GM12801 (cell line): ENCODE measurements around the gene CDKN2B.

ENCODE experiments used
- CTCF ChIP-seq: IDR thresholded peaks from one replicate; pipeline ENCODE4 v1.5.1; 2011; ENCODE audit warnings: control low read depth; ENCODE audit not compliant: insufficient read length; ENCODE audit errors: extremely low read depth

CDKN2B gene

GRCh38 chr9:22050924-22051323, 41.8 kb upstream of the CDKN2B start:
- TF ChIP-seq CTCF = no peak

- no peak for TF ChIP-seq CTCF
Observed at GRCh38 chr9:22049411-22049810, 40.3 kb upstream of the CDKN2B start.

- TF ChIP-seq CTCF = no peak
Observed at GRCh38 chr9:22047596-22047995, 38.5 kb upstream of the CDKN2B start.

- TF ChIP-seq CTCF = no peak
Observed at GRCh38 chr9:22046243-22046885, 37.3 kb upstream of the CDKN2B start.

- TF ChIP-seq CTCF = no peak
Observed at GRCh38 chr9:22045423-22045822, 36.3 kb upstream of the CDKN2B start.

GRCh38 chr9:22044583-22044982, 35.5 kb upstream of the CDKN2B start:
- no peak for TF ChIP-seq CTCF

GRCh38 chr9:22043928-22044327, 34.8 kb upstream of the CDKN2B start:
- no peak for TF ChIP-seq CTCF

- TF ChIP-seq CTCF = no peak
Observed at GRCh38 chr9:22041775-22042174, 32.7 kb upstream of the CDKN2B start.
